H1 (cell line): Measurements from ENCODE around the gene PLAC1.

ENCODE experiments used
- CEBPB ChIP-seq: IDR thresholded peaks from 2 replicates; pipeline ENCODE4 v1.6.1; 2012; ENCODE audit warnings: low read depth, low read length
- CTBP2 ChIP-seq: IDR thresholded peaks from 2 replicates; pipeline ENCODE4 v1.7.0; 2011; ENCODE audit warnings: borderline replicate concordance, mild to moderate bottlenecking, moderate library complexity, mixed read lengths, low read length; ENCODE audit not compliant: insufficient read depth, insufficient read length
- JUND ChIP-seq: IDR thresholded peaks from 2 replicates; pipeline ENCODE4 v1.6.1; 2011; ENCODE audit warnings: mild to moderate bottlenecking, improper control_type of control experiment, low read length
- POLR2A ChIP-seq, 2 experiments: IDR thresholded peaks; 1 replicate in 1 of 2; 2 replicates in 1 of 2; pipeline ENCODE4 v1.6.1; 2011; ENCODE audit warnings: low read depth in 2 of 2, low read length in 2 of 2, mild to moderate bottlenecking in 2 of 2; ENCODE audit errors: control extremely low read depth in 1 of 2
- POLR2AphosphoS5 ChIP-seq: IDR thresholded peaks from 2 replicates; pipeline ENCODE4 v1.6.1; 2011; ENCODE audit warnings: low read depth, low read length
- SIN3A ChIP-seq, 2 experiments: IDR thresholded peaks in 1 of 2; conservative IDR thresholded peaks in 1 of 2; 2 replicates each; pipeline ENCODE4 v1.6.1; 2011 to 2012; ENCODE audit warnings: low read length in 2 of 2, improper control_type of control experiment in 1 of 2, low read depth in 1 of 2, mild to moderate bottlenecking in 1 of 2
- SP2 ChIP-seq: IDR thresholded peaks from 2 replicates; pipeline ENCODE4 v1.6.1; 2012; ENCODE audit warnings: mild to moderate bottlenecking, low read length, inconsistent platforms
- TEAD4 ChIP-seq: IDR thresholded peaks from 2 replicates; pipeline ENCODE4 v1.6.1; 2012; ENCODE audit warnings: low read depth, low read length, inconsistent platforms, mixed read lengths
- TF ChIP-seq, protein P1 (sequence below), 3 experiments: IDR thresholded peaks; 1 replicate in 2 of 3; 2 replicates in 1 of 3; pipeline versions ENCODE4 v1.5.1 to v1.6.1; 2011; ENCODE audit warnings: low read length in 3 of 3, mild to moderate bottlenecking in 3 of 3, inconsistent platforms in 2 of 3, low read depth in 1 of 3, moderate library complexity in 1 of 3; ENCODE audit not compliant: insufficient read depth in 1 of 3; ENCODE audit errors: control extremely low read depth in 1 of 3
- TF ChIP-seq, protein P2 (sequence below): IDR thresholded peaks from 2 replicates; pipeline ENCODE4 v1.6.1; 2012; ENCODE audit warnings: inconsistent platforms

DNA sequence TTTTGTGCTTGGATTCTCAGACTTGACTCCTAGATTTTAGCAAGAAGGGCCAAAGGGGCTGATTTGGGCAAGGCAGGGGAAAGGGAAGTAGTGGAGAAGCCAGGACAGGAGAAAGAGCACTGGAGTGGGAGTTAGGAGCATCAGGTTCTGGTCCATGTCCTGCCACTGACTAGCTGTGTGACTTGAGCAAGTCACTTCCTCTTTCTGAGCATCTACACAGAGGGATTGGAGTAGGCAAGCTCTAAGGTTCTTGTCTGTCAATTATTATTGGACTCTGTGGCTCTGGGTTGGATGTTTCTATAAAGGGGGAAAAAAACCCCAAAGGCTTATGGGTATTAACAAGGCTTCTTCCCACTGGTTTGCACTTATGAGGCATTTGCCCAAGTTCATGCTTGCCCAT, 24.4 kb downstream of the PLAC1 start:
- TF ChIP-seq, protein P1, sequence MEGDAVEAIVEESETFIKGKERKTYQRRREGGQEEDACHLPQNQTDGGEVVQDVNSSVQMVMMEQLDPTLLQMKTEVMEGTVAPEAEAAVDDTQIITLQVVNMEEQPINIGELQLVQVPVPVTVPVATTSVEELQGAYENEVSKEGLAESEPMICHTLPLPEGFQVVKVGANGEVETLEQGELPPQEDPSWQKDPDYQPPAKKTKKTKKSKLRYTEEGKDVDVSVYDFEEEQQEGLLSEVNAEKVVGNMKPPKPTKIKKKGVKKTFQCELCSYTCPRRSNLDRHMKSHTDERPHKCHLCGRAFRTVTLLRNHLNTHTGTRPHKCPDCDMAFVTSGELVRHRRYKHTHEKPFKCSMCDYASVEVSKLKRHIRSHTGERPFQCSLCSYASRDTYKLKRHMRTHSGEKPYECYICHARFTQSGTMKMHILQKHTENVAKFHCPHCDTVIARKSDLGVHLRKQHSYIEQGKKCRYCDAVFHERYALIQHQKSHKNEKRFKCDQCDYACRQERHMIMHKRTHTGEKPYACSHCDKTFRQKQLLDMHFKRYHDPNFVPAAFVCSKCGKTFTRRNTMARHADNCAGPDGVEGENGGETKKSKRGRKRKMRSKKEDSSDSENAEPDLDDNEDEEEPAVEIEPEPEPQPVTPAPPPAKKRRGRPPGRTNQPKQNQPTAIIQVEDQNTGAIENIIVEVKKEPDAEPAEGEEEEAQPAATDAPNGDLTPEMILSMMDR (IDR thresholded peaks at IDR 0.05; ENCODE audit: control extremely low read depth in 1 of 3, insufficient read depth in 1 of 3, low read depth in 1 of 3, low read length in 3 of 3): no peak
- no peak for TF ChIP-seq TEAD4
- TF ChIP-seq POLR2A (IDR thresholded peaks at IDR 0.05; ENCODE audit: control extremely low read depth in 1 of 2, low read depth in 2 of 2, low read length in 2 of 2): no peak
- no peak for TF ChIP-seq CTBP2
- no peak for TF ChIP-seq SIN3A (conservative IDR thresholded peaks at IDR 0.05 in 1 of 2, IDR thresholded peaks at IDR 0.05 in 1 of 2; ENCODE audit: low read depth in 1 of 2, low read length in 2 of 2)
- no peak for TF ChIP-seq POLR2AphosphoS5
- no peak for TF ChIP-seq SP2
- TF ChIP-seq JUND: no peak
- TF ChIP-seq, protein P2, sequence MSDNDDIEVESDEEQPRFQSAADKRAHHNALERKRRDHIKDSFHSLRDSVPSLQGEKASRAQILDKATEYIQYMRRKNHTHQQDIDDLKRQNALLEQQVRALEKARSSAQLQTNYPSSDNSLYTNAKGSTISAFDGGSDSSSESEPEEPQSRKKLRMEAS: no peak
- no peak for TF ChIP-seq CEBPB
